Measurements from ENCODE around the gene GFOD2. TPM values are rescaled to one million over a fixed set of nuclear protein-coding genes. Genes with fewer than 3 reads are reported as not detected.

GFOD2 gene
- total and polyA plus RNA-seq, 2 experiments from 2014 or later = 11.4 to 17.5 TPM

GRCh38 chr16:67655363-67655762 is 63.8 kb downstream of the GFOD2 start:
- 67 to 69% methylated on average over 4 of the region's 4 CpGs for WGBS, 2 experiments (ENCODE audit: low coverage in 1 of 2, low lambda C conversion rate in 2 of 2, missing lambda C conversion rate in 2 of 2)
- no peaks in the 10 kb centered on the region for H3K4me1 ChIP-seq (ENCODE audit: insufficient read depth)
- H3K9ac ChIP-seq = no peak overlapping the region
- H3K4me2 ChIP-seq (ENCODE audit: unreplicated experiment) = no peak overlapping the region
- H4K20me1 ChIP-seq (ENCODE audit: insufficient read depth) = no peaks in the 10 kb centered on the region
- DNase-seq = no peak
- H3K27ac ChIP-seq = no peak overlapping the region
- TF ChIP-seq EZH2phosphoT487 (IDR thresholded peaks at IDR 0.05; ENCODE audit: insufficient read depth, low read depth) (no peak), EZH2 (IDR thresholded peaks at IDR 0.05; ENCODE audit: insufficient read depth, poor library complexity, severe bottlenecking) (no peak)
- in situ Hi-C loops (cut with MboI) = no loop called here
- no peak overlapping the region for H3K4me3 ChIP-seq
- no peaks in the 10 kb centered on the region for H3K36me3 ChIP-seq (ENCODE audit: low read depth)
- no peak overlapping the region for H2AFZ ChIP-seq
- H3K9me2 ChIP-seq (ENCODE audit: insufficient read depth) = no peaks in the 10 kb centered on the region
- H3K9me3 ChIP-seq (ENCODE audit: low read depth) = no peaks in the 10 kb centered on the region
- H3F3A ChIP-seq (ENCODE audit: insufficient read depth) = no peaks in the 10 kb centered on the region
- peaks cover 16% of the 10 kb centered on the region for H3K27me3 ChIP-seq (replicated peaks; ENCODE audit: insufficient read depth)
- H3K79me2 ChIP-seq (ENCODE audit: insufficient read depth) = peaks cover 12% of the 10 kb centered on the region

- H3K4me2 ChIP-seq (ENCODE audit: unreplicated experiment) = no peak overlapping the region
- no peak for DNase-seq
- H3K4me3 ChIP-seq = no peak overlapping the region
Measured at GRCh38 chr16:67654403-67654911, 64.7 kb downstream of the GFOD2 start.

GRCh38 chr16:67653789-67654402 is 65.2 kb downstream of the GFOD2 start:
- Histone ChIP-seq H3K9ac (peak overlapping the region; percentile 37), H3K9me3 (ENCODE audit: low read depth) (no peaks in the 10 kb centered on the region), H3K27me3 (replicated peaks; ENCODE audit: insufficient read depth) (peaks cover 28% of the 10 kb centered on the region), H3K4me3 (peak overlapping the region; percentile 61), H3K4me1 (ENCODE audit: insufficient read depth) (no peaks in the 10 kb centered on the region), H3K9me2 (ENCODE audit: insufficient read depth) (no peaks in the 10 kb centered on the region), H3K79me2 (ENCODE audit: insufficient read depth) (peaks cover 7% of the 10 kb centered on the region; the same call in 1 of the 2 replicates), H3K4me2 (ENCODE audit: unreplicated experiment) (peak overlapping the region; percentile 75), H3K27ac (no peak overlapping the region), H4K20me1 (ENCODE audit: insufficient read depth) (no peaks in the 10 kb centered on the region), H3F3A (ENCODE audit: insufficient read depth) (no peaks in the 10 kb centered on the region), H3K36me3 (ENCODE audit: low read depth) (no peaks in the 10 kb centered on the region), H2AFZ (no peak overlapping the region)
- DNase-seq = no peak
- in situ Hi-C loops (cut with MboI) = no loop called here
- TF ChIP-seq EZH2 (IDR thresholded peaks at IDR 0.05; ENCODE audit: insufficient read depth, poor library complexity, severe bottlenecking) (no peak), EZH2phosphoT487 (IDR thresholded peaks at IDR 0.05; ENCODE audit: insufficient read depth, low read depth) (no peak)
- WGBS, 2 experiments (ENCODE audit: low coverage in 1 of 2, low lambda C conversion rate in 2 of 2, missing lambda C conversion rate in 2 of 2) = 23 to 37% methylated on average over 10 to 25 of the region's 25 CpGs

More at GRCh38 chr16:67654403-67654911, 64.7 kb downstream of the GFOD2 start:
- no peak for TF ChIP-seq EZH2 (IDR thresholded peaks at IDR 0.05; ENCODE audit: insufficient read depth, poor library complexity, severe bottlenecking)
- no peak for TF ChIP-seq EZH2phosphoT487 (IDR thresholded peaks at IDR 0.05; ENCODE audit: insufficient read depth, low read depth)
- in situ Hi-C loops (cut with MboI) = no loop called here
- H3K27ac ChIP-seq = no peak overlapping the region
- 59 to 60% methylated on average over 30 of the region's 30 CpGs for WGBS, 2 experiments (ENCODE audit: low coverage in 1 of 2, low lambda C conversion rate in 2 of 2, missing lambda C conversion rate in 2 of 2)
- H3K79me2 ChIP-seq (ENCODE audit: insufficient read depth) = peaks cover 12% of the 10 kb centered on the region
- H4K20me1 ChIP-seq (ENCODE audit: insufficient read depth) = no peaks in the 10 kb centered on the region
- H3K4me1 ChIP-seq (ENCODE audit: insufficient read depth) = no peaks in the 10 kb centered on the region
- H3K9me2 ChIP-seq (ENCODE audit: insufficient read depth) = no peaks in the 10 kb centered on the region
- H3K36me3 ChIP-seq (ENCODE audit: low read depth) = no peaks in the 10 kb centered on the region
- H3K9ac ChIP-seq = no peak overlapping the region
- H3K9me3 ChIP-seq (ENCODE audit: low read depth) = no peaks in the 10 kb centered on the region
- H3F3A ChIP-seq (ENCODE audit: insufficient read depth) = no peaks in the 10 kb centered on the region
- H2AFZ ChIP-seq = no peak overlapping the region
- peaks cover 22% of the 10 kb centered on the region for H3K27me3 ChIP-seq (replicated peaks; ENCODE audit: insufficient read depth)

GRCh38 chr16:67653128-67653788 is 65.9 kb downstream of the GFOD2 start:
- Histone ChIP-seq H3K4me1 (ENCODE audit: insufficient read depth) (no peaks in the 10 kb centered on the region), H3K4me2 (ENCODE audit: unreplicated experiment) (peak overlapping the region; percentile 75), H2AFZ (peak overlapping the region; percentile 29), H3K79me2 (ENCODE audit: insufficient read depth) (0 out of 2 replicates have a peak, but pooled peaks cover under 1% of the 10 kb centered on the region), H3K27ac (no peak overlapping the region), H3K4me3 (peak overlapping the region; percentile 61), H3F3A (ENCODE audit: insufficient read depth) (no peaks in the 10 kb centered on the region), H3K9me2 (ENCODE audit: insufficient read depth) (no peaks in the 10 kb centered on the region), H3K9ac (peak overlapping the region; percentile 37), H4K20me1 (ENCODE audit: insufficient read depth) (no peaks in the 10 kb centered on the region), H3K9me3 (ENCODE audit: low read depth) (no peaks in the 10 kb centered on the region), H3K27me3 (replicated peaks; ENCODE audit: insufficient read depth) (peaks cover 34% of the 10 kb centered on the region), H3K36me3 (ENCODE audit: low read depth) (no peaks in the 10 kb centered on the region)
- DNase-seq = peak; percentile 66
- 0 to 3% methylated on average over 18 to 50 of the region's 68 CpGs for WGBS, 2 experiments (ENCODE audit: low coverage in 1 of 2, low lambda C conversion rate in 2 of 2, missing lambda C conversion rate in 2 of 2)
- no peak for TF ChIP-seq EZH2phosphoT487 (IDR thresholded peaks at IDR 0.05; ENCODE audit: insufficient read depth, low read depth)
- no peak for TF ChIP-seq EZH2 (IDR thresholded peaks at IDR 0.05; ENCODE audit: insufficient read depth, poor library complexity, severe bottlenecking)
- in situ Hi-C loops (cut with MboI) = no loop called here
